Stimulated activated naive B cell treated with anti-CD40 and anti-IgM and Interleukin-4, amounts not matched to agents 10 μg/mL and 1 μg/mL and 100 μg/mL, for 72 hours (primary cell): ENCODE measurements around the gene LAMTOR4.
A peak's percentile ranks its signal among the peaks of the same experiment; 100 is the strongest.

ENCODE experiments used
- ATAC-seq, 2 donors: fragments of 150-1000 bp; cut with Tn5 transposase; replicated peaks; 2 replicates each; pipeline ENCODE4 v1.10.0; 2021; ENCODE audit warnings: moderate library complexity in 1 of 2
- DNase-seq: peaks from one replicate; pipeline ENCODE4 v3.0.0; 2021
- H3K27ac Mint-ChIP-seq: one replicate; pipeline ENCODE4 v1.8.0; 2022; ENCODE audit warnings: mild to moderate bottlenecking, mixed read lengths
- H3K27me3 Mint-ChIP-seq, 2 donors: one replicate each; pipeline ENCODE4 v1.8.0; 2022; ENCODE audit warnings: mixed read lengths in 2 of 2
- H3K36me3 Mint-ChIP-seq, 2 donors: one replicate each; pipeline ENCODE4 v1.8.0; 2022; ENCODE audit warnings: mixed read lengths in 2 of 2, mild to moderate bottlenecking in 1 of 2
- H3K4me1 Mint-ChIP-seq, 2 donors: one replicate each; pipeline ENCODE4 v1.8.0; 2022; ENCODE audit warnings: mixed read lengths in 2 of 2, mild to moderate bottlenecking in 1 of 2
- H3K4me3 Mint-ChIP-seq, 2 donors: one replicate each; pipeline ENCODE4 v1.8.0; 2022; ENCODE audit warnings: mild to moderate bottlenecking in 2 of 2, mixed read lengths in 2 of 2, moderate library complexity in 1 of 2
- H3K9me3 Mint-ChIP-seq, 2 donors: one replicate each; pipeline ENCODE4 v1.8.0; 2022; ENCODE audit warnings: mixed read lengths in 2 of 2, mild to moderate bottlenecking in 1 of 2

Gene LAMTOR4

DNA sequence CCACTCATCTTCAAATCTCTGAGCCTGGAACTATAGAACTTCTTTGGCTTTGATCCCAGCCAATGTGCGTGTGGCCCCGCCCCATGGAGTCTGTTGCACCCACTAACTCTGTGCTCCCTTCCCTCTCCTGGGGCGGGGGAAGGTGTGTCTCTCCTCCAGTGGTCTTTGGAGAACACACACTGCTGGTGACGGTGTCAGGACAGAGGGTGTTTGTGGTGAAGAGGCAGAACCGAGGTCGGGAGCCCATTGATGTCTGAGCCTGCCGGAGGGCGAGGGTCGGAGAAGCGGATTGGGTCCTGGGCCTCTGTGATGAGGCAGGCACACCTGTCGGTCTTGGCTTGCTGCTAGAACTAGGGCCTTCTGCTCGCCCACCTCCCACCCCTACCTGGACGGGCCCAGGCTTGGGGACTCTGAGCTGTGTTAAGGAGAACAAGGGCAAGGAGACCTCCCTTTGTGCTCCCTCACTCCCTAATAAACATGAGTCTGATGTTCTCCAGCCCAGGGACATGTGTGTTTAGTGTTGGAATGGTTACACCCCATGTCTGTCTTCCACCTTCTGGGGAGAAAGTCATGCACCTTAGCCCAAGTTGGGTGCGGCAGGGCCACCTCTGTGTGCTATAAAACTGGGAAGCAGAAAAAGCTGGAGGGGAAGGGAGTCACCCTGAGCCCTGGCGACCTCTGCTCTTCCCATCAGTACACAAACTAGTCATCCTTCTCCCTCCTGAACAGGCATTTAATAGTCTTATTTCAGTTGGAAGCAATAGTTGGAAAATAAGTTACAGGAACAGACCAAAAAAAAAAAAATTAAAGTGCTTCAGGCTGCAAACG is 5.2 kb downstream of the LAMTOR4 start:
- no peaks in the 10 kb centered on the region for H3K27me3 Mint-ChIP-seq
- H3K27ac Mint-ChIP-seq: peak overlapping the region; percentile 67
- ATAC-seq (no peak), DNase-seq (no peak)
- no peaks in the 10 kb centered on the region for H3K9me3 Mint-ChIP-seq
- peaks cover 18 to 45% of the 10 kb centered on the region in 2 donors for H3K36me3 Mint-ChIP-seq
- no peak overlapping the region for H3K4me3 Mint-ChIP-seq
- H3K4me1 Mint-ChIP-seq: peaks cover 38 to 74% of the 10 kb centered on the region in 2 donors

DNA sequence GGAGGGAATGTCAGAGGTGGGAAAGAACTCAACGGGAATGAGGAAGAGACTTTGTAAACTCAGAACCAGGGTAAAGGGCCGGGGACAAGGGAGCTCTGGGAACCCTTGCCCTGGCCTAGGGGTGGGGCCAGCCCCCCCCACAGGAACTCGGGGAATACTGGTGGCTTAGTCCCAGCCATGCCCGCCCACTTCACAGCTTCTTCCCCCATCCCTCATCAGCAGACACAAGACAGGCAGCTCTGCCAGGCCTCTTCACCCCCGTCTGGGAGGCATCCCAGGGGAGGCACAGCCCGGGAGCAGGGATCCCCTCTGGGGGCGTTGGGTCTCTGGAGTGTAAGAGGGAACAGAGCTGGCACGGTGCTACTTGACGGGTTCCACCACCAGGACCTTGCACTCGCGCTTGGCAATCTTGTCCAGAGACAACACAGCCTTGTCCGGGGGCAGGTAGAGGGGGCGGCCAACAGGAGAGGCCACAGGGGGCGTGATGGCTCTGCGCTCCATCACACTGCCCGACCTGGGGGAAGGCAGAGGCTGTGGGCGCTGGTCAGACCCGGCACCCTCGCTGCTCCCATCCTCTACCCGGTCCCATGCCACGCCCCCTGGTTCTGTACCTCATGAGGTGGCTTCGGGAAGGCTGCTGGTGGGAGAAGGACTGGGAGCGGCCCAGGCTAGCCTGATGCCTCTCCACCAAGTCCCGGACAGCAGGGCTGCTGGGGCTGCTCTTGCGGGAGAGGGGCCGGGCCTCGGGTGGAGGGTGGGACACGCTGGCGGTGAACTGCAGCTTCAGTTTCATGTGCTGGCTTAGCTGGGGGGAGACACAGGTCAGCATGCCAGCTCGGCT is 6.2 kb downstream of the LAMTOR4 start:
- Mint-ChIP-seq H3K36me3 (peaks cover 18 to 44% of the 10 kb centered on the region in 2 donors), H3K27me3 (no peaks in the 10 kb centered on the region), H3K4me1 (peaks cover 40 to 80% of the 10 kb centered on the region in 2 donors), H3K9me3 (no peaks in the 10 kb centered on the region), H3K4me3 (no peak overlapping the region), H3K27ac (no peak overlapping the region)
- ATAC-seq (no peak), DNase-seq (no peak)

- Mint-ChIP-seq H3K4me1 (peaks cover 33 to 71% of the 10 kb centered on the region in 2 donors), H3K27ac (peak overlapping the region; percentile 37)
These were observed 7.0 kb downstream of the LAMTOR4 start for GRCh38 chr7:100155553-100156317.

GRCh38 chr7:100156331-100157068 is 7.8 kb downstream of the LAMTOR4 start:
- Mint-ChIP-seq H3K9me3 (no peaks in the 10 kb centered on the region), H3K36me3 (peaks cover 13 to 37% of the 10 kb centered on the region in 2 donors), H3K4me1 (peaks cover 31 to 71% of the 10 kb centered on the region in 2 donors), H3K4me3 (peak overlapping the region; percentile 88 to 90), H3K27ac (peak overlapping the region; percentile 88), H3K27me3 (no peaks in the 10 kb centered on the region)
- peak; percentile 44 to 46 for ATAC-seq
- DNase-seq: no peak

More at GRCh38 chr7:100155553-100156317, 7.0 kb downstream of the LAMTOR4 start:
- Mint-ChIP-seq H3K36me3 (peaks cover 13 to 37% of the 10 kb centered on the region in 2 donors), H3K4me3 (no peak overlapping the region), H3K27me3 (no peaks in the 10 kb centered on the region), H3K9me3 (no peaks in the 10 kb centered on the region)
- DNase-seq (no peak), ATAC-seq (no peak)

DNA sequence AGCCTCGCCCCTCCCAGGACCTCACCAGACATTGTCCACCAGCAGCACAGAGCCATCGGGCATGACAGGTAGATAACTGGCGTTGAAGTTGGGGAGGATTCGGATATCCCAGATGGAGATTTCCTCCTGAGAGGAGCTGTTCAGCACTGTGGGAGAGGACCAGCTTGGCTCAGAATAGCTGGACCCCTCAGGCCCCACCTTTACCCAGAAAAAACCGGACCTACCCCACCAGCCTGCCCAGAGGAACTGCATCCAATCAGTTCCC is 8.3 kb downstream of the LAMTOR4 start:
- H3K36me3 Mint-ChIP-seq: peaks cover 11 to 37% of the 10 kb centered on the region in 2 donors
- H3K27ac Mint-ChIP-seq: peak overlapping the region; percentile 88
- no peaks in the 10 kb centered on the region for H3K27me3 Mint-ChIP-seq
- H3K4me1 Mint-ChIP-seq: peaks cover 31 to 66% of the 10 kb centered on the region in 2 donors
- ATAC-seq (no peak), DNase-seq (no peak)
- peak overlapping the region; percentile 88 to 90 for H3K4me3 Mint-ChIP-seq
- H3K9me3 Mint-ChIP-seq: no peaks in the 10 kb centered on the region

GRCh38 chr7:100157334-100158228 is 8.9 kb downstream of the LAMTOR4 start:
- peaks cover 26 to 60% of the 10 kb centered on the region in 2 donors for H3K4me1 Mint-ChIP-seq
- H3K36me3 Mint-ChIP-seq: peaks cover 7 to 32% of the 10 kb centered on the region in 2 donors
- H3K27ac Mint-ChIP-seq: peak overlapping the region; percentile 88
- ATAC-seq: no peak
- no peaks in the 10 kb centered on the region for H3K9me3 Mint-ChIP-seq
- no peaks in the 10 kb centered on the region for H3K27me3 Mint-ChIP-seq
- peak overlapping the region; percentile 88 to 90 for H3K4me3 Mint-ChIP-seq
- DNase-seq: no peak

- Mint-ChIP-seq H3K4me3 (peak within 1 kb of the TSS; percentile 88 to 90), H3K27me3 (no peaks in the 10 kb centered on the region), H3K27ac (peak within 1 kb of the TSS; percentile 94), H3K4me1 (peaks cover 27 to 54% of the 10 kb centered on the region in 2 donors), H3K9me3 (no peaks in the 10 kb centered on the region), H3K36me3 (peaks cover 5 to 27% of the 10 kb centered on the region in 2 donors)
- ATAC-seq: peak; percentile 87 to 91
- peak; percentile 82 for DNase-seq
These were observed 9.7 kb downstream of the LAMTOR4 start, which contains the start of gene TRAPPC14 for GRCh38 chr7:100158229-100159098. Gene TRAPPC14, minus strand, starts transcription at chr7:100158723. Its CDS starts 224 bp downstream, at chr7:100158499.

DNA sequence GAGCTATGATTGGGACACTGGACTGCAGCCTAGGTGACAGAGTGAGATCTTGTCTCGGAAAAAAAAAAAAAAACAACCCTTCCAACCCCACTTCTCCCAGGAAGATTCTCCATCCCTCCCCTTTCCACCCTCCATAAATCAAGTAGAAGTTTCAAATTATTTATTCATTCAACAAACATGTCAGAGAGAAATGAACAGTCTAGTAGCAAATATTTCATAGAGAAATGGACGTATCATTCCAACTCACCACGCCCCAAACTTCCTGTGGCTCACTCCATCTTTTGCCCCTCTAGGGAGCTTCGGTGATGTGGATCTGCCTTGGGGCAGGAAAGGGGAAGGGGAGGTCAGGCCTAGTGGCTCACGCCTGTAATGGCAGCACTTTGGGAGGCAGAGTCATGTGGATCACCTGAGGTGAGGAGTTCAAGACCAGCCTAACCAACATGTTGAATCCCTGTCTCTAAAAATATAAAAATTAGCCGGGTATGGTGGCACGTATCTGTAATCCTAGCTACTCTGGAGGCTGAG is 10.4 kb downstream of the LAMTOR4 start:
- Mint-ChIP-seq H3K36me3 (peaks cover 5 to 24% of the 10 kb centered on the region in 2 donors), H3K4me3 (peak overlapping the region; percentile 88 to 90), H3K9me3 (no peaks in the 10 kb centered on the region), H3K4me1 (peaks cover 23 to 49% of the 10 kb centered on the region in 2 donors), H3K27ac (peak overlapping the region; percentile 94), H3K27me3 (no peaks in the 10 kb centered on the region)
- DNase-seq (no peak), ATAC-seq (no peak)

- peaks cover 5 to 21% of the 10 kb centered on the region in 2 donors for H3K36me3 Mint-ChIP-seq
- DNase-seq (no peak), ATAC-seq (no peak)
- no peaks in the 10 kb centered on the region for H3K9me3 Mint-ChIP-seq
- H3K27ac Mint-ChIP-seq: peak overlapping the region; percentile 14
- H3K4me1 Mint-ChIP-seq: peaks cover 20 to 40% of the 10 kb centered on the region in 2 donors
- no peaks in the 10 kb centered on the region for H3K27me3 Mint-ChIP-seq
- H3K4me3 Mint-ChIP-seq: peak overlapping the region; percentile 39
These were observed 11.3 kb downstream of the LAMTOR4 start for GRCh38 chr7:100160067-100160466.

- H3K27me3 Mint-ChIP-seq: peaks cover 23 to 24% of the 10 kb centered on the region in 2 donors
- peaks cover 23 to 30% of the 10 kb centered on the region in 2 donors for H3K4me1 Mint-ChIP-seq
- DNase-seq (no peak), ATAC-seq (no peak)
- no peaks in the 10 kb centered on the region for H3K36me3 Mint-ChIP-seq
- no peak overlapping the region for H3K4me3 Mint-ChIP-seq
- H3K27ac Mint-ChIP-seq: no peak overlapping the region
- no peaks in the 10 kb centered on the region for H3K9me3 Mint-ChIP-seq
These were observed 14.4 kb downstream of the LAMTOR4 start for GRCh38 chr7:100163006-100163531.

DNA sequence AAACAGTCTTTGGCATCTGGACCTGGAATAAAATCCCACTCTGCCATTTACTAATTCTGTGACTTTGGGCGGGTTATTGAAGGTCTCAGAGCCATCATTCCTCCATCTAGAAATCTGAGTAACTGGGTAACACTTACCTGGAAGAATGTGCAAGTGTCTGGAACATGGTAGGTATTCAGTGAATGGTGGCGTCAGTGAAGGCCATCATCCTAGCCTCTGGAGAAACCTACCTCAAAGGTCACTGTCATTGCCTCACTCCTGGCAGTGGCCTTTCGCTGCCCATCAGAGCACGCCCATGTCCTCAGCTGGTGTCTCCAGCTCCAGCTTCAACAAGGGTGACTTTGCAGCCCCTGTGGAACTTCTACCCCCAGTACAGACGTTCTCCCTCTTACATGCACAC is 15.2 kb downstream of the LAMTOR4 start:
- H3K9me3 Mint-ChIP-seq: no peaks in the 10 kb centered on the region
- ATAC-seq (no peak), DNase-seq (no peak)
- peaks cover 31 to 32% of the 10 kb centered on the region in 2 donors for H3K27me3 Mint-ChIP-seq
- peaks cover 29 to 33% of the 10 kb centered on the region in 2 donors for H3K4me1 Mint-ChIP-seq
- H3K36me3 Mint-ChIP-seq: no peaks in the 10 kb centered on the region
- H3K27ac Mint-ChIP-seq: no peak overlapping the region
- no peak overlapping the region for H3K4me3 Mint-ChIP-seq
